ENCODE measurements around the gene ATP6V1E1. TPM values are rescaled to one million over a fixed set of nuclear protein-coding genes. Genes with fewer than 3 reads are reported as not detected.

ATP6V1E1 gene
- polyA plus RNA-seq, 1 of the 3 experiments (the other 2 are of a cell fraction) = 140 TPM

DNA sequence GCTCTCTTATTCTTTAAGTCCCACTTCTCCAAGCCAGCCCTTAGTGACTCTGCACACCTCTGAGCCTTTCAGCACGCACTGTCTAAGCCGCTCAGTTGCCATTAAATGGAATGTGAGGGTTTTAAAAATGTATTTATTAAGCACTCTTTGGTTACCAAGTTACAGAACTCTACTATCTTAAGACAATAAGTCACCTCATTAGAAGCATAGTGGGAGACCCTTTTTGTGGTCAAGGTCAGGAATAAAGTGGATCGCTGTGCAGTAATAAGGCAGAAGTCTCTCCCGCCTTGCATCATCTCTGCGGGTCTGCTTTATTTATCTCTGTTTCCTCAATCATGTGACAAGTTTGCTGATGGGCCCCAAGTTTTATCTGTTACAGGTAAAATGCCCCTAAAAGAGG, 53.4 kb downstream of the ATP6V1E1 start:
- ChIA-PET POLR2A (no interaction called here), CTCF (interaction anchor here (1.6 kb wide), 1 partner anchor 17 kb away, joined by 4 read pairs; no protein-coding TSS in a partner anchor)
- Histone ChIP-seq H4K20me1 (ENCODE audit: insufficient read depth) (no peaks in the 10 kb centered on the region), H3K27ac (ENCODE audit: low read depth in 2 of 2, low read length in 1 of 2) (no peak overlapping the region), H3K4me1 (ENCODE audit: control insufficient read depth in 1 of 2, insufficient read depth in 2 of 2, low read depth in 1 of 2, low read length in 1 of 2) (no peaks in the 10 kb centered on the region; a peak in 1 of 4 replicates), H3K36me3 (replicated peaks in 1 of 2; ENCODE audit: control insufficient read depth in 1 of 2, insufficient read depth in 2 of 2, low read length in 1 of 2) (no peaks in the 10 kb centered on the region), H3K9ac (no peak overlapping the region), H3K9me3 (no peaks in the 10 kb centered on the region), H3K4me3 (ENCODE audit: low read depth in 2 of 2, low read length in 1 of 2) (no peak overlapping the region), H3K27me3 (ENCODE audit: insufficient read depth) (no peaks in the 10 kb centered on the region), H3K9me2 (no peaks in the 10 kb centered on the region), H2AFZ (ENCODE audit: low read depth) (no peak overlapping the region), H3K79me2 (ENCODE audit: insufficient read depth) (no peaks in the 10 kb centered on the region), H3F3A (replicated peaks; ENCODE audit: insufficient read depth) (no peaks in the 10 kb centered on the region), H3K4me2 (no peak overlapping the region)
- DNase-seq = no peak
- WGBS (ENCODE audit: low lambda C conversion rate) = 91% methylated on average over 5 of the region's 5 CpGs
- TF ChIP-seq MXI1 (IDR thresholded peaks at IDR 0.05; ENCODE audit: low read depth, low read length) (no peak), PBX3 (IDR thresholded peaks at IDR 0.05) (no peak), TAF1 (IDR thresholded peaks at IDR 0.05; ENCODE audit: borderline replicate concordance, low read depth, low read length) (no peak), RXRA (IDR thresholded peaks at IDR 0.05; ENCODE audit: borderline replicate concordance, low read depth) (no peak), RCOR1 (IDR thresholded peaks at IDR 0.05; ENCODE audit: low read length) (no peak), TCF12 (IDR thresholded peaks at IDR 0.05) (no peak), RAD21 (IDR thresholded peaks at IDR 0.05; ENCODE audit: low read length) (no peak), NFIC (IDR thresholded peaks at IDR 0.05; ENCODE audit: borderline replicate concordance) (no peak), NRF1 (IDR thresholded peaks at IDR 0.05; ENCODE audit: low read depth, low read length) (no peak), FOXM1 (IDR thresholded peaks at IDR 0.05; ENCODE audit: low read depth) (no peak), FOXJ3 (CRISPR knock-in tag; IDR thresholded peaks at IDR 0.05) (no peak), RFX5 (IDR thresholded peaks at IDR 0.05; ENCODE audit: low read length) (no peak), USF2 (IDR thresholded peaks at IDR 0.05; ENCODE audit: borderline replicate concordance, low read depth, low read length) (no peak), REST (IDR thresholded peaks at IDR 0.05; ENCODE audit: low read depth, low read length) (no peak), EP300 (IDR thresholded peaks at IDR 0.05; ENCODE audit: borderline replicate concordance in 1 of 2, low read depth in 1 of 2, low read length in 1 of 2) (no peak), SIN3A (IDR thresholded peaks at IDR 0.05; ENCODE audit: borderline replicate concordance, low read depth, low read length) (no peak), ELF1 (IDR thresholded peaks at IDR 0.05) (no peak), POLR2AphosphoS5 (IDR thresholded peaks at IDR 0.05; ENCODE audit: low read depth, low read length) (no peak)
- TF ChIP-seq, protein P1, sequence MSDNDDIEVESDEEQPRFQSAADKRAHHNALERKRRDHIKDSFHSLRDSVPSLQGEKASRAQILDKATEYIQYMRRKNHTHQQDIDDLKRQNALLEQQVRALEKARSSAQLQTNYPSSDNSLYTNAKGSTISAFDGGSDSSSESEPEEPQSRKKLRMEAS (IDR thresholded peaks at IDR 0.05; ENCODE audit: low read depth) = no peak
- TF ChIP-seq, protein P2, sequence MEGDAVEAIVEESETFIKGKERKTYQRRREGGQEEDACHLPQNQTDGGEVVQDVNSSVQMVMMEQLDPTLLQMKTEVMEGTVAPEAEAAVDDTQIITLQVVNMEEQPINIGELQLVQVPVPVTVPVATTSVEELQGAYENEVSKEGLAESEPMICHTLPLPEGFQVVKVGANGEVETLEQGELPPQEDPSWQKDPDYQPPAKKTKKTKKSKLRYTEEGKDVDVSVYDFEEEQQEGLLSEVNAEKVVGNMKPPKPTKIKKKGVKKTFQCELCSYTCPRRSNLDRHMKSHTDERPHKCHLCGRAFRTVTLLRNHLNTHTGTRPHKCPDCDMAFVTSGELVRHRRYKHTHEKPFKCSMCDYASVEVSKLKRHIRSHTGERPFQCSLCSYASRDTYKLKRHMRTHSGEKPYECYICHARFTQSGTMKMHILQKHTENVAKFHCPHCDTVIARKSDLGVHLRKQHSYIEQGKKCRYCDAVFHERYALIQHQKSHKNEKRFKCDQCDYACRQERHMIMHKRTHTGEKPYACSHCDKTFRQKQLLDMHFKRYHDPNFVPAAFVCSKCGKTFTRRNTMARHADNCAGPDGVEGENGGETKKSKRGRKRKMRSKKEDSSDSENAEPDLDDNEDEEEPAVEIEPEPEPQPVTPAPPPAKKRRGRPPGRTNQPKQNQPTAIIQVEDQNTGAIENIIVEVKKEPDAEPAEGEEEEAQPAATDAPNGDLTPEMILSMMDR (IDR thresholded peaks at IDR 0.05) = no peak

Measured in SK-N-SH (cell line).